Neutrophil (primary cell): ENCODE results near the gene SLC47A1.
"Not testable (repeated sequence)": the region's sequence is repeated elsewhere in the genome, so short reads cannot be mapped to it uniquely, and the experiment has no call there.

Experiments used
- H3K27ac ChIP-seq: fragments of 200-600 bp; sonication (generic); 2 replicates; pipeline ENCODE4 v1.5.1; 2016; ENCODE audit warnings: mild to moderate bottlenecking, moderate library complexity
- H3K27me3 ChIP-seq: fragments of 200-600 bp; sonication (generic); 2 replicates; pipeline ENCODE4 v1.6.0; 2016; ENCODE audit warnings: mild to moderate bottlenecking
- H3K36me3 ChIP-seq: fragments of 200-600 bp; sonication (generic); 2 replicates; pipeline ENCODE4 v1.5.1; 2017
- H3K4me1 ChIP-seq, 2 experiments: fragments of 200-600 bp in 1 of 2; sonication (generic) in 1 of 2; 1 replicate in 1 of 2; 2 replicates in 1 of 2; pipeline versions ENCODE4 v1.5.1 to v1.6.1; 2013 to 2016; ENCODE audit warnings: low read depth in 1 of 2, low read length in 1 of 2, mild to moderate bottlenecking in 1 of 2, moderate library complexity in 1 of 2; ENCODE audit not compliant: control insufficient read depth in 1 of 2, insufficient read depth in 1 of 2
- H3K4me3 ChIP-seq, 2 experiments: fragments of 200-600 bp in 1 of 2; sonication (generic) in 1 of 2; 1 replicate in 1 of 2; 2 replicates in 1 of 2; pipeline ENCODE4 v1.5.1; 2013 to 2016; ENCODE audit warnings: low read depth in 1 of 2, low read length in 1 of 2, mild to moderate bottlenecking in 1 of 2, moderate library complexity in 1 of 2
- H3K9me3 ChIP-seq: fragments of 200-600 bp; sonication (generic); 2 replicates; pipeline ENCODE4 v1.5.1; 2016
- TF ChIP-seq, protein P1 (sequence below): fragments of 200-600 bp; sonication (generic); IDR thresholded peaks from 2 replicates; pipeline ENCODE4 v1.5.1; 2016; ENCODE audit warnings: antibody characterized with exemption

SLC47A1 gene

DNA sequence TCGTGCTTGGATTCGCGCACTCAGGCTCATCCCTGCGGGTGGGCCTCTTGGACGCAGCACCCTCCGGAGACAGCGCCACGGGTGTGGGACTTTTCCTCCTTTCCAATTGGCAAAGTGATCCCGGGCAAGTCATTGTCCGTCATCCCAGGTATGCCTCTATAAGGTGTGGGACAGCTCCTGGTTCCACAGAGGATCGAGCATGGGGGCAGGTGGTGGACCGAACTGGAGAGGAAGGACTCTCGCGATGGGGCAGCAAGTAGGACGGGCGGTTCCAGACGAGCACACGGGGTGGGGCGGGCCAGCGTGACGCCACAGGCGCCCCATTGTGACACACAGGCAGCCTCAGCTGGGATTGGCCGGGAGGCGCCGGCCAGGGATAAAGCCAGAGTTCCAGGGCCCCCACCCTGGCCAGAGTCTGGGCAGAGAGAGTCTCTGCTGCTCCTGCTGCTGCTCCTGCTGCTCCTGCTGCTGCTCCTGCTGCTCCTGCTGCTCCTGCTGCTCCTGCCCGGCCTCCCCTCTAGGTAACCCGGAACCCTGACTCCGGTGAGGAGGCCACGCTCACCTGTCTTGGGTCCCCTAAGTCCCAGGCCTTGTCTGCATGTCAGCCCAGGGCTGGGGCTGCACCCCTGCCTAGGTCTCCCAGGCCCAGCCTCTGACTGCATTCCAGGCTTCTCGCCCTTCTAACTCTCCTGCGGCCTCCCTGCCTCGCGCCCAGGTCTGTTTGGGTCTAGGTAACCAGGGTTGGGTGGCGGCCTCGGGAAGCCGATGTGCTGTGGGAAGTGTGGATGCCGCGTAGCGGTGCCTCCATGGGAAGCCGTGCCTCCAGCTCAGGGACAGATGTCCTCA is 38.5 kb upstream of the SLC47A1 start:
- no peak overlapping the region for H3K27ac ChIP-seq

DNA sequence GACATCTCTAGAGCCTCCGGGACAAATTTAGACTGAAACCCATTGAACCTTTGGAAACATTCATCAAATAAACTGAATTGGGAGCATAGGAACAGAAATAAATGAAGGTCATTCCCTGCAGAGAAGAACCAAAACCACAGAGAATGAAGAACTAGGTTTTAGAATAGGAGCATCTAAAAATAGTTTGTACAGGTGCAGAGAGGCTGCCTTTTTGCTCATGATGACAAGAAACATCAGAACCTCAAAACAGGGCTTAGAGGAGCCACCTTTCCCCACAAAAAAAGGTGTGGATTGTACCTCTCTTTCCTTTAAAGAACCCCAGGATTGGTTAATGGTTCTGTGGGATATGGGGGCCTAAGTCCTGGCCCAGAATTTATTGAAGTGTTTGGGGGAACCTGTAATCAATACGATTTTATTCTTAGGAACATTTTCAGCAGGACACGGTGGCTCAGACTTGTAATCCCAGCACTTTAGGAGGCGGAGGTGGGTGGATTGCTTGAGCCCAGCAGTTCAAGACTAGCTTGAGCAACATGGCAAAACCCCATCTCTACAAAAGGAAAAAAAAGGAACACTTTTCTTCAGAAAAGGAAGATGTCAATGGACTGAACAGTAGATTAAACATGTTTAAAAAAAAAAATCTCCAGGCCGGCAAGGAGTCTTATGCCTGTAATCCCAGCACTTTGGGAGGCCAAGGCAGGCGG is 37.7 kb upstream of the SLC47A1 start:
- TF ChIP-seq, protein P1, sequence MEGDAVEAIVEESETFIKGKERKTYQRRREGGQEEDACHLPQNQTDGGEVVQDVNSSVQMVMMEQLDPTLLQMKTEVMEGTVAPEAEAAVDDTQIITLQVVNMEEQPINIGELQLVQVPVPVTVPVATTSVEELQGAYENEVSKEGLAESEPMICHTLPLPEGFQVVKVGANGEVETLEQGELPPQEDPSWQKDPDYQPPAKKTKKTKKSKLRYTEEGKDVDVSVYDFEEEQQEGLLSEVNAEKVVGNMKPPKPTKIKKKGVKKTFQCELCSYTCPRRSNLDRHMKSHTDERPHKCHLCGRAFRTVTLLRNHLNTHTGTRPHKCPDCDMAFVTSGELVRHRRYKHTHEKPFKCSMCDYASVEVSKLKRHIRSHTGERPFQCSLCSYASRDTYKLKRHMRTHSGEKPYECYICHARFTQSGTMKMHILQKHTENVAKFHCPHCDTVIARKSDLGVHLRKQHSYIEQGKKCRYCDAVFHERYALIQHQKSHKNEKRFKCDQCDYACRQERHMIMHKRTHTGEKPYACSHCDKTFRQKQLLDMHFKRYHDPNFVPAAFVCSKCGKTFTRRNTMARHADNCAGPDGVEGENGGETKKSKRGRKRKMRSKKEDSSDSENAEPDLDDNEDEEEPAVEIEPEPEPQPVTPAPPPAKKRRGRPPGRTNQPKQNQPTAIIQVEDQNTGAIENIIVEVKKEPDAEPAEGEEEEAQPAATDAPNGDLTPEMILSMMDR, result no peak
- H3K4me3 ChIP-seq, result no peak overlapping the region
- no peaks in the 10 kb centered on the region for H3K4me1 ChIP-seq
- no peaks in the 10 kb centered on the region for H3K36me3 ChIP-seq
- H3K27ac ChIP-seq, result no peak overlapping the region
- H3K9me3 ChIP-seq, result no peaks in the 10 kb centered on the region
- peaks cover 5% of the 10 kb centered on the region for H3K27me3 ChIP-seq

More for the DNA sequence above, 38.5 kb upstream of the SLC47A1 start:
- Histone ChIP-seq H3K36me3 (no peaks in the 10 kb centered on the region), H3K4me3 (no peak overlapping the region), H3K27me3 (no peaks in the 10 kb centered on the region), H3K9me3 (no peaks in the 10 kb centered on the region), H3K4me1 (no peaks in the 10 kb centered on the region)
- TF ChIP-seq, protein P1, result no peak

DNA sequence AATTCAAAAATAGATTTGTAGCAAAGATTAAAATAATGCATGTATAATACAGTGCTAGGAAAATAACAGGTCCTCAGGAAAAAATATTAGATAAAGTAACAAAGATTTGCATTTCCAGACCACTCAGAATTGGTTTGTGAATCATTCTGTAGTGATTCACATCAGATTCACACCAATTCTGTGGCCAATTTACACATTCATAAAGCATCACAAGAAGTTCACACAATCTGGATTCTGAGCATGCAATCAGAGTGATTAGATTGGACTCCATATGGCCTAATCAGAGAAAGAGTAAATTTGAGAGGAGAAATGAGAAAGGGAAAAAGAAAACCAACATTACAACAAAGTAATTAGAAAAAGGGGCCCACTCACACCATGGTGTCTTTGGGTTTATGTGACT is 36.0 kb upstream of the SLC47A1 start:
- TF ChIP-seq, protein P1, result no peak
- peaks cover 10% of the 10 kb centered on the region for H3K27me3 ChIP-seq
- no peak overlapping the region for H3K27ac ChIP-seq
- H3K36me3 ChIP-seq, result no peaks in the 10 kb centered on the region
- no peak overlapping the region for H3K4me3 ChIP-seq
- H3K9me3 ChIP-seq, result no peaks in the 10 kb centered on the region
- H3K4me1 ChIP-seq, result no peaks in the 10 kb centered on the region

DNA sequence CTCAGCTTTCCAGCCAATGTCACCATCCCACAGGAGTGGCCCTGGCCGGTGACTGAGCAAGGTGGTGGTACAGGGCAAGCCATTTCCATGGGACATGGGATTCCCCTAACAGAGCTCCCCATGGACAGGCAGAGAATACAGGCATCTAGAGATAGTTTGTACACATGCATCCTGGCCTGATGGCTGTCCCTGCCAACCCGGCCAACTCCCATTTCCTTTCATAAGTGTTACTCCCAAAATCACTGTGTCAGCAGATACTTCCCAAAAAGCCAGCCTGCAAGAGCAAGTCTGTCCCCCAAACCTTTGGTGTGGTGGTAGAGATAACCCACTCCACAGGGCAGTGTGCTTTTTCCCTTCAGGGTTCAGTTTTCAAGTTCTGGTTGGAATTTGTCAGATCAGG is 32.4 kb upstream of the SLC47A1 start:
- TF ChIP-seq, protein P1, result no peak
- H3K9me3 ChIP-seq, result no peaks in the 10 kb centered on the region
- H3K27ac ChIP-seq, result no peak overlapping the region
- no peaks in the 10 kb centered on the region for H3K4me1 ChIP-seq
- H3K36me3 ChIP-seq, result no peaks in the 10 kb centered on the region
- H3K27me3 ChIP-seq, result peaks cover 27% of the 10 kb centered on the region
- no peak overlapping the region for H3K4me3 ChIP-seq

DNA sequence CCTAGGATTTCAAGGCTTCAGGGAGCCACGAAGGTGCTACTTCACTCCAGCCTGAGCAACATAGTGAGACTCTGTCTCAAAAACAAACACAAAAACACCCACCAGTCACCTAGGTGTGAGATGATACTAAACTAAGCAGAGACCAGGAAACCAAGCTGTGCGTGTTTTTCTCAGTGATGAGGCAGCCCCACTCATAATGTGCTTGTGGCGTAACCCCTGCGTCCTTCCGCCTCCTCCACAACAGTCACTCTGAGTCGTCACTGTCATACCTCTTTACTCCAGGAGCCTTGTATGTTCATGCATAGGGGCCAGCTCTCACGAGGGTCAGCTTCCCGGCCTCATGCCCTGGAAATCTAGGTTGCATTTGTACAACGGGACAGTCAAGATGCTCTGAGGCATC is 31.1 kb upstream of the SLC47A1 start:
- Histone ChIP-seq H3K4me1 (peaks cover 0 to 5% of the 10 kb centered on the region in 2 experiments), H3K27me3 (peaks cover 40% of the 10 kb centered on the region), H3K27ac (no peak overlapping the region), H3K4me3 (no peak overlapping the region), H3K9me3 (no peaks in the 10 kb centered on the region), H3K36me3 (no peaks in the 10 kb centered on the region)
- TF ChIP-seq, protein P1, result no peak

DNA sequence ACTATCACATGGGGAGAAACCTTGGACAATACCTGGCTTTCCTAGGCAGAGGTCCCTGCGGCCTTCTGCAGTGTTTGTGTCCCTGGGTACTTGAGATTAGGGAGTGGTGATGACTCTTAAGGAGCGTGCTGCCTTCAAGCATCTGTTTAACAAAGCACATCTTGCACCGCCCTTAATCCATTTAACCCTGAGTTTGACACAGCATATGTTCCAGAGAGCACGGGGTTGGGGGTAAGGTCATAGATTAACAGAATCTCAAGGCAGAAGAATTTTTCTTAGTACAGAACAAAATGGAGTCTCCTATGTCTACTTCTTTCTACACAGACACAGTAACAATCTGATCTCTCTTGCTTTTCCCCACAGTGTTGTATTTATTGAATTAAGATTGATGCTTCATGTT is 28.1 kb upstream of the SLC47A1 start:
- H3K27ac ChIP-seq, H3K4me3 ChIP-seq, H3K36me3 ChIP-seq, H3K9me3 ChIP-seq: not testable (repeated sequence)
- Histone ChIP-seq H3K4me1 (peaks cover 8 to 14% of the 10 kb centered on the region in 2 experiments), H3K27me3 (peaks cover 52% of the 10 kb centered on the region)
